ENCODE data around the gene DOCK6. TPM values are rescaled to one million over a fixed set of nuclear protein-coding genes. Genes with fewer than 3 reads are reported as not detected.

Gene DOCK6
- total RNA-seq, 2 experiments from 2014 or later, result 6.1 to 7.1 TPM

GRCh38 chr19:11203194-11204075, 58.9 kb downstream of the DOCK6 start:
- no peak overlapping the region for H3K27ac Mint-ChIP-seq
- peak; percentile 43 for DNase-seq
- no peaks in the 10 kb centered on the region for H3K4me1 Mint-ChIP-seq (ENCODE audit: low read depth)
- H3K36me3 Mint-ChIP-seq (ENCODE audit: low read depth), result no peaks in the 10 kb centered on the region
- CTCF ChIA-PET, result interaction anchor here (0.5 to 2.0 kb wide), 5 partner anchors 25 to 267 kb away, joined by 3 to 6 read pairs (median 5); no protein-coding TSS in a partner anchor
- no peaks in the 10 kb centered on the region for H3K27me3 Mint-ChIP-seq (ENCODE audit: low read depth)
- intact Hi-C loops (cut with micrococcal nuclease), result loop anchor here (1.0 kb wide), 2 partner anchors 66 to 167 kb away; no protein-coding TSS in a partner anchor
- H3K4me3 Mint-ChIP-seq, result no peak overlapping the region
- H3K9me3 Mint-ChIP-seq, result no peaks in the 10 kb centered on the region

GRCh38 chr19:11202488-11203193, 59.7 kb downstream of the DOCK6 start:
- no peaks in the 10 kb centered on the region for H3K27me3 Mint-ChIP-seq (ENCODE audit: low read depth)
- H3K9me3 Mint-ChIP-seq, result no peaks in the 10 kb centered on the region
- H3K27ac Mint-ChIP-seq, result no peak overlapping the region
- CTCF ChIA-PET, result interaction anchor here (0.5 to 2.0 kb wide), 2 partner anchors 26 to 65 kb away, joined by 3 to 6 read pairs; no protein-coding TSS in a partner anchor
- H3K4me3 Mint-ChIP-seq, result no peak overlapping the region
- intact Hi-C loops (cut with micrococcal nuclease), result loop anchor here (1.0 kb wide), 1 partner anchor 65 kb away; no protein-coding TSS in a partner anchor
- H3K36me3 Mint-ChIP-seq (ENCODE audit: low read depth), result no peaks in the 10 kb centered on the region
- DNase-seq, result no peak
- no peaks in the 10 kb centered on the region for H3K4me1 Mint-ChIP-seq (ENCODE audit: low read depth)

GRCh38 chr19:11201791-11202190, 60.5 kb downstream of the DOCK6 start:
- Mint-ChIP-seq H3K27me3 (ENCODE audit: low read depth) (peaks cover 2% of the 10 kb centered on the region), H3K36me3 (ENCODE audit: low read depth) (no peaks in the 10 kb centered on the region), H3K9me3 (no peaks in the 10 kb centered on the region), H3K27ac (no peak overlapping the region), H3K4me1 (ENCODE audit: low read depth) (no peaks in the 10 kb centered on the region), H3K4me3 (no peak overlapping the region)
- intact Hi-C loops (cut with micrococcal nuclease), result no loop called here
- CTCF ChIA-PET, result no interaction called here
- DNase-seq, result no peak

GRCh38 chr19:11200931-11201330, 61.4 kb downstream of the DOCK6 start:
- DNase-seq, result no peak
- intact Hi-C loops (cut with micrococcal nuclease), result no loop called here
- H3K9me3 Mint-ChIP-seq, result no peaks in the 10 kb centered on the region
- H3K4me1 Mint-ChIP-seq (ENCODE audit: low read depth), result peaks cover 3% of the 10 kb centered on the region
- H3K27ac Mint-ChIP-seq, result no peak overlapping the region
- CTCF ChIA-PET, result no interaction called here
- peaks cover 8% of the 10 kb centered on the region for H3K27me3 Mint-ChIP-seq (ENCODE audit: low read depth)
- H3K36me3 Mint-ChIP-seq (ENCODE audit: low read depth), result no peaks in the 10 kb centered on the region
- H3K4me3 Mint-ChIP-seq, result no peak overlapping the region

GRCh38 chr19:11200015-11200574, 62.2 kb downstream of the DOCK6 start:
- no peak for DNase-seq
- peaks cover 6% of the 10 kb centered on the region for H3K4me1 Mint-ChIP-seq (ENCODE audit: low read depth)
- H3K9me3 Mint-ChIP-seq, result no peaks in the 10 kb centered on the region
- CTCF ChIA-PET, result interaction anchor here (0.6 kb wide), 2 partner anchors 60 to 66 kb away, joined by 3 to 5 read pairs; no protein-coding TSS in a partner anchor
- H3K27ac Mint-ChIP-seq, result no peak overlapping the region
- intact Hi-C loops (cut with micrococcal nuclease), result no loop called here
- H3K27me3 Mint-ChIP-seq (ENCODE audit: low read depth), result peaks cover 12% of the 10 kb centered on the region
- H3K4me3 Mint-ChIP-seq, result no peak overlapping the region
- H3K36me3 Mint-ChIP-seq (ENCODE audit: low read depth), result no peaks in the 10 kb centered on the region

- peaks cover 12% of the 10 kb centered on the region for H3K27me3 Mint-ChIP-seq (ENCODE audit: low read depth)
- intact Hi-C loops (cut with micrococcal nuclease), result loop anchor here (5.0 kb wide), 2 partner anchors 43 to 262 kb away; no protein-coding TSS in a partner anchor
- no peaks in the 10 kb centered on the region for H3K9me3 Mint-ChIP-seq
- no peaks in the 10 kb centered on the region for H3K36me3 Mint-ChIP-seq (ENCODE audit: low read depth)
- no peak overlapping the region for H3K27ac Mint-ChIP-seq
- no peak overlapping the region for H3K4me3 Mint-ChIP-seq
- CTCF ChIA-PET, result no interaction called here
- DNase-seq, result no peak
- peaks cover 6% of the 10 kb centered on the region for H3K4me1 Mint-ChIP-seq (ENCODE audit: low read depth)
Measured at GRCh38 chr19:11199517-11199916, 62.8 kb downstream of the DOCK6 start.

- H3K4me1 Mint-ChIP-seq (ENCODE audit: low read depth), result peaks cover 6% of the 10 kb centered on the region
- no peak overlapping the region for H3K27ac Mint-ChIP-seq
- peak overlapping the region; percentile 60 for H3K4me3 Mint-ChIP-seq
- CTCF ChIA-PET, result interaction anchor here (0.7 to 1.2 kb wide), 3 partner anchors 62 to 163 kb away, joined by 3 to 4 read pairs (median 3); no protein-coding TSS in a partner anchor
- no peak for DNase-seq
- H3K9me3 Mint-ChIP-seq, result no peaks in the 10 kb centered on the region
- H3K27me3 Mint-ChIP-seq (ENCODE audit: low read depth), result peaks cover 12% of the 10 kb centered on the region
- intact Hi-C loops (cut with micrococcal nuclease), result loop anchor here (5.0 kb wide), 2 partner anchors 43 to 262 kb away; no protein-coding TSS in a partner anchor
- H3K36me3 Mint-ChIP-seq (ENCODE audit: low read depth), result no peaks in the 10 kb centered on the region
Measured at GRCh38 chr19:11198769-11199424, 63.4 kb downstream of the DOCK6 start.

- intact Hi-C loops (cut with micrococcal nuclease), result loop anchor here (5.0 kb wide), 2 partner anchors 44 to 261 kb away; no protein-coding TSS in a partner anchor
- CTCF ChIA-PET, result interaction anchor here (0.7 to 1.2 kb wide), 4 partner anchors 61 to 185 kb away, joined by 3 to 5 read pairs (median 4); no protein-coding TSS in a partner anchor
Measured at GRCh38 chr19:11198175-11198534, 64.2 kb downstream of the DOCK6 start.

GRCh38 chr19:11197291-11198174, 64.8 kb downstream of the DOCK6 start, which contains the start of gene KANK2:
TSS of gene KANK2 (minus strand) at chr19:11197545. CDS start at chr19:11194511, 3,034 bp downstream.
- H3K4me1 Mint-ChIP-seq (ENCODE audit: low read depth), result peaks cover 6% of the 10 kb centered on the region
- peak; percentile 73 for DNase-seq
- no peaks in the 10 kb centered on the region for H3K9me3 Mint-ChIP-seq
- H3K36me3 Mint-ChIP-seq (ENCODE audit: low read depth), result no peaks in the 10 kb centered on the region
- intact Hi-C loops (cut with micrococcal nuclease), result loop anchor here (5.0 kb wide), 2 partner anchors 45 to 260 kb away; no protein-coding TSS in a partner anchor
- H3K4me3 Mint-ChIP-seq, result peak within 1 kb of the TSS; percentile 66
- H3K27ac Mint-ChIP-seq, result no peak within 1 kb of the TSS
- H3K27me3 Mint-ChIP-seq (ENCODE audit: low read depth), result peaks cover 12% of the 10 kb centered on the region
- CTCF ChIA-PET, result interaction anchor here (1.0 to 1.2 kb wide), 2 partner anchors 71 to 185 kb away, joined by 4 to 5 read pairs; no protein-coding TSS in a partner anchor

More at GRCh38 chr19:11198175-11198534, 64.2 kb downstream of the DOCK6 start:
- H3K9me3 Mint-ChIP-seq, result no peaks in the 10 kb centered on the region
- H3K27me3 Mint-ChIP-seq (ENCODE audit: low read depth), result peaks cover 12% of the 10 kb centered on the region
- H3K4me1 Mint-ChIP-seq (ENCODE audit: low read depth), result peaks cover 6% of the 10 kb centered on the region
- no peak overlapping the region for H3K27ac Mint-ChIP-seq
- H3K36me3 Mint-ChIP-seq (ENCODE audit: low read depth), result no peaks in the 10 kb centered on the region
- no peak for DNase-seq
- peak overlapping the region; percentile 60 for H3K4me3 Mint-ChIP-seq

- no peaks in the 10 kb centered on the region for H3K9me3 Mint-ChIP-seq
- H3K27me3 Mint-ChIP-seq (ENCODE audit: low read depth), result peaks cover 12% of the 10 kb centered on the region
- H3K27ac Mint-ChIP-seq, result no peak overlapping the region
- intact Hi-C loops (cut with micrococcal nuclease), result loop anchor here (5.0 kb wide), 2 partner anchors 46 to 259 kb away; no protein-coding TSS in a partner anchor
- peaks cover 6% of the 10 kb centered on the region for H3K4me1 Mint-ChIP-seq (ENCODE audit: low read depth)
- H3K36me3 Mint-ChIP-seq (ENCODE audit: low read depth), result no peaks in the 10 kb centered on the region
- no peak for DNase-seq
- H3K4me3 Mint-ChIP-seq, result peak overlapping the region; percentile 66
- CTCF ChIA-PET, result interaction anchor here (0.6 kb wide), 1 partner anchor 1054 kb away, joined by 3 read pairs; no protein-coding TSS in a partner anchor
Measured at GRCh38 chr19:11196406-11197287, 65.7 kb downstream of the DOCK6 start.

All from activated naive CD4-positive, alpha-beta T cell treated with anti-CD3 and anti-CD28 coated beads for 36 hours (primary cell).